GM12878 (cell line): ENCODE results near the gene CNTN6. TPM values are rescaled to one million over a fixed set of nuclear protein-coding genes. Genes with fewer than 3 reads are reported as not detected.

Experiments
- ATAC-seq: fragments of 200-7000 bp; cut with Tn5 transposase; 3 replicates; pipeline ENCODE4 v1.9.1; 2020; ENCODE audit warnings: mild to moderate bottlenecking, moderate library complexity
- BruUV-seq: library from RNA; stranded (reverse); fragments of 400-500 nt; replicated peaks from 2 replicates; lab custom pipeline; 2021; lab: Mats Ljungman, UMichigan
- CTCF ChIA-PET: fragments of 300-600 bp; sonication (Branson Sonifier 250); formaldehyde crosslinking; extraction: SDS; loops from one replicate; lab custom pipeline; 2021; ENCODE audit warnings: inconsistent platforms; lab: Yijun Ruan, JAX
- POLR2A ChIA-PET: fragments of 350-600 bp; formaldehyde crosslinking; extraction: SDS; loops from one replicate; lab custom pipeline; 2021; ENCODE audit warnings: inconsistent platforms; lab: Charles Lee
- RAD21 ChIA-PET: fragments of 300-600 bp; sonication (Branson Sonifier 250); formaldehyde crosslinking; loops from one replicate; lab custom pipeline; 2023; ENCODE audit warnings: antibody characterized with exemption; ENCODE audit not compliant: unreplicated experiment; lab: Charles Lee
- SMC1A ChIA-PET: fragments of 300-600 bp; sonication (Branson Sonifier 250); formaldehyde crosslinking; loops from one replicate; lab custom pipeline; 2023; ENCODE audit not compliant: unreplicated experiment, uncharacterized antibody; lab: Charles Lee
- DNase-seq: peaks from one replicate; pipeline ENCODE4 v3.0.0-alpha.2; 2011; ENCODE audit warnings: low read depth, low spot score
- FAIRE-seq: peaks from 3 replicates; lab custom pipeline; 2011; peaks lifted over from hg19 to GRCh38; lab: Jason Lieb, UNC
- H2AFZ ChIP-seq: 2 replicates; pipeline ENCODE4 v1.6.0; 2011; ENCODE audit warnings: low read depth, low read length, control low read depth; ENCODE audit not compliant: control insufficient read depth
- H3K27ac ChIP-seq: 2 replicates; pipeline ENCODE4 v1.5.1; 2011; ENCODE audit warnings: control low read depth; ENCODE audit not compliant: control insufficient read depth, insufficient read depth
- H3K27me3 ChIP-seq, 2 experiments: replicated peaks in 1 of 2; 2 replicates each; pipeline versions ENCODE4 v1.6.0 to v1.6.1; 2011; ENCODE audit warnings: low read length in 1 of 2; ENCODE audit not compliant: control insufficient read depth in 2 of 2, insufficient read depth in 2 of 2
- H3K36me3 ChIP-seq, 2 experiments: 2 replicates each; pipeline ENCODE4 v1.5.1; 2011; ENCODE audit warnings: low read length in 1 of 2; ENCODE audit not compliant: control insufficient read depth in 2 of 2, insufficient read depth in 2 of 2
- H3K4me1 ChIP-seq: 2 replicates; pipeline ENCODE4 v1.6.1; 2011; ENCODE audit warnings: mild to moderate bottlenecking, low read length, moderate library complexity, mixed read lengths; ENCODE audit not compliant: control insufficient read depth, insufficient read depth
- H3K4me2 ChIP-seq: 2 replicates; pipeline ENCODE4 v1.6.0; 2011; ENCODE audit warnings: control low read depth; ENCODE audit not compliant: control insufficient read depth, insufficient read depth
- H3K4me3 ChIP-seq: fragments of 200-600 bp; sonication (generic); 2 replicates; pipeline ENCODE4 v1.5.1; 2016
- H3K79me2 ChIP-seq: 2 replicates; pipeline ENCODE4 v1.6.0; 2011; ENCODE audit warnings: low read length; ENCODE audit not compliant: control insufficient read depth, insufficient read depth
- H3K9ac ChIP-seq: 2 replicates; pipeline ENCODE4 v1.8.0; 2011; ENCODE audit warnings: low read length, control low read depth, mixed read lengths; ENCODE audit not compliant: control insufficient read depth, insufficient read depth
- H3K9me3 ChIP-seq: replicated peaks from 3 replicates; pipeline ENCODE4 v1.5.1; 2011; ENCODE audit warnings: mild to moderate bottlenecking, low read length; ENCODE audit not compliant: control insufficient read depth, insufficient read depth
- H4K20me1 ChIP-seq: 2 replicates; pipeline ENCODE4 v1.6.0; 2011; ENCODE audit not compliant: control insufficient read depth, insufficient read depth
- ATF7 ChIP-seq: fragments of 450-650 bp; IDR thresholded peaks from 2 replicates; pipeline ENCODE4 v1.6.1; 2016; ENCODE audit warnings: low read depth, mild to moderate bottlenecking
- EZH2 ChIP-seq: IDR thresholded peaks from 2 replicates; pipeline ENCODE4 v1.6.1; 2012; ENCODE audit warnings: low read depth, mild to moderate bottlenecking, control low read depth, inconsistent platforms, low read length, borderline replicate concordance; ENCODE audit not compliant: control insufficient read depth
- SMC3 ChIP-seq: IDR thresholded peaks from 2 replicates; pipeline ENCODE4 v1.6.1; 2011; ENCODE audit warnings: low read length, improper control_type of control experiment, borderline replicate concordance
- TBL1XR1 ChIP-seq: IDR thresholded peaks from 2 replicates; pipeline ENCODE4 v1.6.1; 2012; ENCODE audit warnings: low read depth, low read length, improper control_type of control experiment
- USF1 ChIP-seq: IDR thresholded peaks from 2 replicates; pipeline ENCODE4 v1.6.1; 2011; ENCODE audit warnings: borderline replicate concordance, low read depth, mild to moderate bottlenecking, moderate library complexity, mixed read lengths, low read length; ENCODE audit not compliant: insufficient read depth; ENCODE audit errors: extremely low read length
- ZNF592 ChIP-seq: fragments of 450-650 bp; IDR thresholded peaks from 2 replicates; pipeline ENCODE4 v1.6.1; 2017; ENCODE audit warnings: mild to moderate bottlenecking, moderate library complexity
- WGBS: methylation state at CpG from one replicate; pipeline ENCODE4 v1.1.6; 2016; ENCODE audit warnings: low lambda C conversion rate; ENCODE audit not compliant: insufficient replicate concordance, insufficient coverage; ENCODE audit errors: missing lambda C conversion rate; 5-methylcytosine and 5-hydroxymethylcytosine counted together
- in situ Hi-C: fragments of 300-500 bp; cut with MboI; formaldehyde crosslinking; loops from 9 replicates; pipeline ENCODE4 v1.14.3; 2018; ENCODE audit warnings: mixed read lengths
- intact Hi-C: fragments of 100-400 bp; cut with micrococcal nuclease; formaldehyde crosslinking; loops from one replicate; pipeline ENCODE4 v1.14.2; 2022; ENCODE audit not compliant: unreplicated experiment
- polyA plus RNA-seq, 11 experiments: library from polyadenylated mRNA; depleted of rRNA in 4 of 11; unstranded in 6 of 11; stranded (reverse) in 5 of 11; fragments of >200 nt; fragmentation: Nextera tagmentation in 4 of 11; fragmentation: Illumina TruSeq in 1 of 11; extraction: Ambion mirVana in 4 of 11; extraction: Trizol in 1 of 11; gene quantifications; 1 replicate in 1 of 11; 2 replicates in 10 of 11; pipeline versions ENCODE4 v1.2.1 to v1.2.3, GENCODE V29; 2011 to 2016; ENCODE audit warnings: inconsistent platforms in 2 of 11, missing spikeins in 2 of 11, low read depth in 1 of 11
- total RNA-seq, 4 experiments: library from RNA; depleted of rRNA in 3 of 4; stranded (reverse); fragments of >200 nt in 3 of 4; fragmentation: Illumina TruSeq in 1 of 4; extraction: Trizol in 1 of 4; gene quantifications; 2 replicates each; pipeline versions ENCODE4 v1.2.1 to v1.2.3, GENCODE V29; 2013 to 2021

CNTN6 gene
- total and polyA plus RNA-seq, 10 of the 15 experiments (the other 5 are each of a cell fraction or from before 2014, with no cell fraction given): not detected

GRCh38 chr3:1092771-1093170 lies at the start of gene CNTN6 (continued):
- TF ChIP-seq ZNF592: no peak

- FAIRE-seq (no peak), DNase-seq (no peak), ATAC-seq (no peak)
- ChIA-PET RAD21 (no interaction called here), POLR2A (no interaction called here), SMC1A (no interaction called here), CTCF (no interaction called here)
- TF ChIP-seq USF1: no peak
- no peak for TF ChIP-seq SMC3
- TF ChIP-seq EZH2: no peak
- no peak for TF ChIP-seq TBL1XR1
- peak; percentile 51; the same call in 1 of the 2 replicates for TF ChIP-seq ATF7
- Histone ChIP-seq H2AFZ (no peak overlapping the region), H3K79me2 (no peaks in the 10 kb centered on the region), H3K9me3 (no peaks in the 10 kb centered on the region), H3K27ac (no peak overlapping the region), H3K27me3 (no peaks in the 10 kb centered on the region), H3K9ac (no peak overlapping the region), H3K4me2 (no peak overlapping the region), H3K4me3 (no peak overlapping the region), H3K36me3 (no peaks in the 10 kb centered on the region), H3K4me1 (no peaks in the 10 kb centered on the region), H4K20me1 (no peaks in the 10 kb centered on the region)
- 0% methylated on average over 2 of the region's 2 CpGs for WGBS
- intact Hi-C loops: no loop called here
- BruUV-seq: no TSS peak
- in situ Hi-C loops: no loop called here
Observed at GRCh38 chr3:1048558-1048957, 44.3 kb upstream of the CNTN6 start.
